ENCODE results near the gene SMOC2.

DNA sequence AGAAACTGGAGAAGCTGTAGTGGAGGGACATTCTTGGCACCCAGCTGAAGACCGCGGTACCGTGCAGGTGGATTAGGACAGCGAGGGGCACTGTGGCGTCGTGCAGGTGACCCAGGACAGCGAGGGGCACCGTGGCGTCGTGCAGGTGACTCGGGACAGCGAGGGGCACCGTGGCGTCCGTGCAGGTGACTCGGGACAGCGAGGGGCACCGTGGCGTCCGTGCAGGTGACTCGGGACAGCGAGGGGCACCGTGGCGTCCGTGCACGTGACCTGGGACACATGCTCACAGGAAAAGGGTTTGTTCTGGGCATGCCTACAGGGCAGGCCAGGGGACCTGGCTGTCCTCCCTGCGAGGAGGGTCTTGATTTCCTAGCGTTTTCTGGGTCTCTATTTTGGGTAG lies 29.2 kb upstream of the SMOC2 start:
- TF ChIP-seq CTCF (IDR thresholded peaks at IDR 0.05 in 2 of 3, conservative IDR thresholded peaks at IDR 0.05 in 1 of 3; ENCODE audit: borderline replicate concordance in 1 of 3, insufficient read depth in 1 of 3, low read depth in 2 of 3, low read length in 2 of 3) (no peak), RAD21 (IDR thresholded peaks at IDR 0.05; ENCODE audit: low read depth) (no peak), YY1 (IDR thresholded peaks at IDR 0.05; ENCODE audit: extremely low read depth, insufficient replicate concordance, low read depth, low read length) (no peak), TCF7L2 (IDR thresholded peaks at IDR 0.05; ENCODE audit: borderline replicate concordance, extremely low read depth, insufficient read depth, insufficient read length) (no peak), EZH2phosphoT487 (IDR thresholded peaks at IDR 0.05; ENCODE audit: borderline replicate concordance) (no peak), ZFX (IDR thresholded peaks at IDR 0.05) (no peak), POLR2A (IDR thresholded peaks at IDR 0.05; ENCODE audit: borderline replicate concordance, extremely low read depth, insufficient read depth, insufficient read length) (no peak), ZNF274 (IDR thresholded peaks at IDR 0.05; ENCODE audit: low read depth, low read length) (no peak), POLR2AphosphoS5 (IDR thresholded peaks at IDR 0.05; ENCODE audit: low read depth, low read length) (no peak)
- TF ChIP-seq, protein P1, sequence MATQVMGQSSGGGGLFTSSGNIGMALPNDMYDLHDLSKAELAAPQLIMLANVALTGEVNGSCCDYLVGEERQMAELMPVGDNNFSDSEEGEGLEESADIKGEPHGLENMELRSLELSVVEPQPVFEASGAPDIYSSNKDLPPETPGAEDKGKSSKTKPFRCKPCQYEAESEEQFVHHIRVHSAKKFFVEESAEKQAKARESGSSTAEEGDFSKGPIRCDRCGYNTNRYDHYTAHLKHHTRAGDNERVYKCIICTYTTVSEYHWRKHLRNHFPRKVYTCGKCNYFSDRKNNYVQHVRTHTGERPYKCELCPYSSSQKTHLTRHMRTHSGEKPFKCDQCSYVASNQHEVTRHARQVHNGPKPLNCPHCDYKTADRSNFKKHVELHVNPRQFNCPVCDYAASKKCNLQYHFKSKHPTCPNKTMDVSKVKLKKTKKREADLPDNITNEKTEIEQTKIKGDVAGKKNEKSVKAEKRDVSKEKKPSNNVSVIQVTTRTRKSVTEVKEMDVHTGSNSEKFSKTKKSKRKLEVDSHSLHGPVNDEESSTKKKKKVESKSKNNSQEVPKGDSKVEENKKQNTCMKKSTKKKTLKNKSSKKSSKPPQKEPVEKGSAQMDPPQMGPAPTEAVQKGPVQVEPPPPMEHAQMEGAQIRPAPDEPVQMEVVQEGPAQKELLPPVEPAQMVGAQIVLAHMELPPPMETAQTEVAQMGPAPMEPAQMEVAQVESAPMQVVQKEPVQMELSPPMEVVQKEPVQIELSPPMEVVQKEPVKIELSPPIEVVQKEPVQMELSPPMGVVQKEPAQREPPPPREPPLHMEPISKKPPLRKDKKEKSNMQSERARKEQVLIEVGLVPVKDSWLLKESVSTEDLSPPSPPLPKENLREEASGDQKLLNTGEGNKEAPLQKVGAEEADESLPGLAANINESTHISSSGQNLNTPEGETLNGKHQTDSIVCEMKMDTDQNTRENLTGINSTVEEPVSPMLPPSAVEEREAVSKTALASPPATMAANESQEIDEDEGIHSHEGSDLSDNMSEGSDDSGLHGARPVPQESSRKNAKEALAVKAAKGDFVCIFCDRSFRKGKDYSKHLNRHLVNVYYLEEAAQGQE (IDR thresholded peaks at IDR 0.05; ENCODE audit: low read depth) = no peak
